VCaP (cell line): ENCODE data around the gene MPZL3.

Experiments used
- H3K27ac ChIP-seq: fragments of 450-650 bp; 2 replicates; pipeline ENCODE4 v1.5.1; 2017
- CTCF ChIP-seq: fragments of 450-650 bp; conservative IDR thresholded peaks from 2 replicates; pipeline ENCODE4 v1.5.1; 2017; ENCODE audit warnings: mild to moderate bottlenecking, moderate library complexity

Gene MPZL3

DNA sequence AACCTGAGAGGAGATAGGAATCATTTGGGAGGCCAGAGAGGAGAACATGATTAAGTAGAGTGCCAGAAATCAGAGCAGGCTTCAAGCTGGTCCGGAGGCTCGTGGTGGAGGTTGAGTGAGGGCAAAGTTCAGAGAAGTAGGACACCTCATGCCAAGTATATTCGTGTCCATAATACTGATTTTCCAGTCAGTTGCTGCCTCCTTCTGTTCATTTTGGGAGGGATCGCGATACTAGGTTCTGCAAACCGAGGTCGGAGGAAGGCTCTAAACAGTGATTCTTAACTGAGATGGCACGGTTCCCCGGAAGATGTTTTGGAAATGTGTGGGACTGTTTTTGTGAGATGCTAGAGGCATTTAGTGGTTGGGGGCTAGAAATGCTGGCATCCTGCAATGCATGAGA, 38.8 kb upstream of the MPZL3 start:
- peak; percentile 74 for TF ChIP-seq CTCF
- H3K27ac ChIP-seq, result no peak overlapping the region

DNA sequence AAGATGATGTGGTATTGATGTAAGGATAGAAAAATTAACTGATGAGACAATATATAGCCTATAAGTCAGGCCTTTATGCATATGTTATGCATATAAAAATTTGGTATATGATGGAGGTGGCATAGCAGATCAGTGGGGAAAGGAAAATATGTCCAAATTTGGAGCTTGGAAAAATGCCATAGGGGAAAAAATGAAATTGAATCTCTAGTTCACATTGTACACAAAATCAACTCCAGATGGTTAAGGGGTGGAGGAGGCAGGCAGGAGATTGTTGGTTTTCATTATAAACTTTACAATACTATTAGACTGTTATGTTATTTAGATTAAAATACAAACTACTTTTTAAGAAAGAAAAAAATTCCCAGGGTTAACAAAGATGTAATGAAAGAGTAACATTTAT, 37.2 kb upstream of the MPZL3 start:
- no peak for TF ChIP-seq CTCF
- H3K27ac ChIP-seq, result no peak overlapping the region

- TF ChIP-seq CTCF, result no peak
- H3K27ac ChIP-seq, result no peak overlapping the region
Measured at GRCh38 chr11:118287006-118287405, 34.8 kb upstream of the MPZL3 start.

GRCh38 chr11:118286545-118286944, 34.4 kb upstream of the MPZL3 start:
- H3K27ac ChIP-seq, result no peak overlapping the region
- no peak for TF ChIP-seq CTCF

- no peak overlapping the region for H3K27ac ChIP-seq
- no peak for TF ChIP-seq CTCF
Measured at GRCh38 chr11:118283756-118284350, 31.7 kb upstream of the MPZL3 start.

- TF ChIP-seq CTCF, result no peak
Measured at GRCh38 chr11:118283037-118283636, 31.0 kb upstream of the MPZL3 start.

DNA sequence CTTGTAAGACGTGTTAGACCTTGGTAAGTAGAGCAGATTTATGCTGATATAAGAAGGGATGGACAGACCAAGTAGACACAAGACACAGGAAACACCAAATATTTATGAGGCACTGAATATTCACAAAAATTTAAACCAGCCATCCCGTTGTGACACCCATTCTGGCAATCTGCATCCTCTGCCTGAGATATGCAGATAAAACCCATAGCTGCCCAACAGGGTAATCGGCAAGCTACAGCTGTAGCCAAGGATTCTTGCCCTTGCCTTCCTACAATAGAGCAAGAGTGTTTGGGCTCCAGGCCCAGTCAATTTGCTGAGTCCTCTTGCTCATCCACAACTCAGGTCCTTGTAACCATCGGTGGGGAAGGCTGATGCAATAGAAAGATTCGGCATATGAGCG, 30.4 kb upstream of the MPZL3 start:
- TF ChIP-seq CTCF, result no peak
- H3K27ac ChIP-seq, result no peak overlapping the region

More at GRCh38 chr11:118283037-118283636, 31.0 kb upstream of the MPZL3 start:
- H3K27ac ChIP-seq, result no peak overlapping the region
